GM21723 (cell line): Measurements from ENCODE around the gene SSC4D.
"Not testable (repeated sequence)": the region's sequence is repeated elsewhere in the genome, so short reads cannot be mapped to it uniquely, and the experiment has no call there.

ENCODE experiments used
- ATAC-seq: cut with Tn5 transposase; IDR thresholded peaks from one replicate; pipeline ENCODE4 v1.9.1; 2021; ENCODE audit warnings: mild to moderate bottlenecking, moderate library complexity; ENCODE audit not compliant: unreplicated experiment

SSC4D gene

GRCh38 chr7:76387789-76388188 is 21.7 kb downstream of the SSC4D start:
- not testable (repeated sequence) for ATAC-seq

- ATAC-seq = no peak
Observed at GRCh38 chr7:76386691-76387260, 22.7 kb downstream of the SSC4D start.

GRCh38 chr7:76383089-76383944 is 26.2 kb downstream of the SSC4D start:
- ATAC-seq = no peak

GRCh38 chr7:76381814-76382213 is 27.7 kb downstream of the SSC4D start:
- ATAC-seq = no peak

GRCh38 chr7:76380623-76380966 is 28.9 kb downstream of the SSC4D start:
- no peak for ATAC-seq

GRCh38 chr7:76377186-76377918 is 32.1 kb downstream of the SSC4D start:
- no peak for ATAC-seq

GRCh38 chr7:76375251-76375650 is 34.2 kb downstream of the SSC4D start:
- no peak for ATAC-seq

- ATAC-seq = no peak
Observed at GRCh38 chr7:76372984-76373833, 36.3 kb downstream of the SSC4D start.

- ATAC-seq = no peak
Observed at GRCh38 chr7:76371396-76371795, 38.1 kb downstream of the SSC4D start.

GRCh38 chr7:76369018-76369417 is 40.5 kb downstream of the SSC4D start:
- ATAC-seq = no peak

- no peak for ATAC-seq
Observed at GRCh38 chr7:76368190-76368589, 41.3 kb downstream of the SSC4D start.

- ATAC-seq = peak; percentile 2
Observed at GRCh38 chr7:76364198-76364584, 45.3 kb downstream of the SSC4D start.

- not testable (repeated sequence) for ATAC-seq
Observed at GRCh38 chr7:76363754-76364153, 45.7 kb downstream of the SSC4D start.

- ATAC-seq = no peak
Observed at GRCh38 chr7:76359978-76360638, 49.4 kb downstream of the SSC4D start.

- peak; percentile 89 for ATAC-seq
Observed at GRCh38 chr7:76359111-76359977, 50.2 kb downstream of the SSC4D start.

GRCh38 chr7:76358481-76359110 is 50.9 kb downstream of the SSC4D start, which contains the start of gene YWHAG:
YWHAG (minus strand) TSS chr7:76358991; CDS start chr7:76358808, 183 bp downstream.
- peak; percentile 71 for ATAC-seq

- ATAC-seq = peak; percentile 40
Observed at GRCh38 chr7:76358011-76358480, 51.5 kb downstream of the SSC4D start.

GRCh38 chr7:76357475-76358010 is 52.0 kb downstream of the SSC4D start:
- no peak for ATAC-seq
